Fibroblast of skin of back (primary cell): ENCODE data around the gene SLC25A26.

ENCODE experiments used
- DNase-seq: peaks from one replicate; pipeline ENCODE4 v3.0.0-alpha.2; 2013

Gene SLC25A26

DNA sequence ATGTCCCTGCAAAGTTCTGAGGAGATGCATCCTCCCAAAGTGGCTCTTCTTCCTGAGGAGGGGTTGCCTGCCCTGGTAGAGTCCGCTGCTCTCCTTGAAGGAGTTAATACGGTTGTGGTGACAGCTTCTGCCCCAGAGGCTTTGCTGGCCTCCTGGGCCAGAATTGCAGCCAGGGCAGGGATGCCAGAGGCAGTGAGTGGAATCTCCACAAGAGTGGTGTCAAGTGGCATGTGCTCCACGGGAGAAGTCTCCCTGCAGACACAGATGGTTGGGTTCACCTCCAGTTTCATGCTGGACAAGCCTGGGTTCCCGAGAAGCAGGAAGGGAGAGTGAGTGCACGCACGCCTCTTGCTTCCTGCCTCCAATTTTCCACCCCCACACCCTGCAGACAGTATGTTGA is 105.5 kb downstream of the SLC25A26 start:
- no peak for DNase-seq

DNA sequence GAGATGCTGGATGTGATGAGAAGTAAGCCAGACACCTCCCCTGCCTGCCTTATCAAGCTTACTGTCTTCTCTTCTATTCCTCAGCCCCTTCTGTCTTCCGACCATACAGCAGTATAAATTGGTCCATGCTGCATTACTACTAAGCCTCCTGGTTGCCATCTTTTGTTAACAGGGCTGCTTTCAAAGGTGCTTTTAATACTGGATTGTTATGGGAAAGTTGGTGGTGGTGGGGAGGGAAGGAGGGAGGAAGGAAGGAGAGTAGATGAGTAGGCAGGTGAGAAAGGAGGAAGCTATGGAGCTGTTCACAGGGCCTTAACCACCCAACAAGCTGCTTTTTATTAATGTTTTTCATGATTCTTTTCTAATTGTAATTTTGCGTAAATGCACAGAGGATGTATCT is 114.9 kb downstream of the SLC25A26 start:
- no peak for DNase-seq

DNA sequence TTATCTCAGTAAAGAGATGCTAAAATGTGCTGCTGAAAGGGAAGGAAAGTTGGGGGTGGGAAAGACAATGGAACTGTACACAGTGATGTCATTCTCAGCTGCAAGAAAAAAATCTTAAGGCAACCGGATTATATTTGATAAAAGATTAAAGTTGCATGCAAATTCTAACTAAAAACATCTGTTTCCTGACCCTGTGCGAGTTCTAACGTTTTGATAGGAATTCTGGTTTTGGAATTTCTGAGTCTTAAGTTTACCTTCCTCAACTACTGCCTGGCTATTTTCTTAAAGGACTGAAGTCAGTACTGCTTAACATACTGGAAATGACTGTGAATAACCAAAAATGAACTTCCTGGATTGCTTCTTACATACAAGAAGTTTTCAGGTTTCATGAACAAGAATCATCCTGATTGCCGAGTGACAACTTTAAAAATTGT is 115.5 kb downstream of the SLC25A26 start:
- DNase-seq = peak; percentile 75

DNA sequence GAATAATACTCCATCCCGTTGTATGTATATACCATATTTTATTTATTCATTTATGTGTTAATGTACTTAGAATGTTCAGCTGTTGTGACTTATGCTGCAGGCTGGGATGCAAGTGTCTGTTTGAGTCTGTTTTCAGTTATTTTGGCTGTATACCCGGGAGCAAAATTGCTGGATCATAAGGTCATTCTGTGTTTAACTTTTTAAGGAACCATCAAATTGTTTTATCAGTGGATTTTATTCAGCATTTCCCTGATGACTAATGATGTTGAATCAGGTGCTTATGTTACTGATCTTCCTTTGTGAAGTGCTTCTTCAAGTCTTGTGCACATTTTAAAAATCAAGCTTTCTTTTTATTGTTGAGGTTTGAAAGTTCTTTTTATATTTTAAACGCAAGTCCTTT is 118.1 kb downstream of the SLC25A26 start:
- DNase-seq = peak; percentile 64

DNA sequence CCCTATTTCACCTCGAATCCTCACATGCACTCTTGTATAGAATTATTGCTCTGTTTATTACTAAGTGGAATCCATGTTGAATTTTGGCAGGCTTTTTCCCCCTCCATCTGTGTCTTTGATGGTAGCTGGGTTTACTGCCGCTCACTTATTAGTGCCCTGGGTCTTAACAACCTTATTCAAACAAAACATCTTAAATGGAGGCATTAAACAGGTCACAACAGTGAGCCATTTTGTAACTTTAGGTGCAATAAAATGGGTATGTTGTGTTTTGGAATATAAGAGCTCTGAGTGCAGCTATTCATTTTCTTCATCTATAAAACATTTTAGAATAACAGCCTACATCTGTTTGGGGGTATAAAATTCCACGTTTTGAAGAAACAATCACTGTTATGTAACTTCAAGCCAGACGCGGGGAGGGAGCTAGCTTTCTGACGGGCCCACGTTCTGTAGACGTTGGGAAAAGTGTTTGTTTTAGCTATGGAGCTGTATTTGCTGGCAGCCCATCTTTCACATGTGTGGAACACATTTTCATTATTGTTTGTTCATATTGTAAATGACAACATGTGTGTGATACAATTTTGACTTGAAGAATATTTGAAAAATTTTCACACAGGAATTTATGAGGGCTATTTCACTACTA is 122.0 kb downstream of the SLC25A26 start:
- no peak for DNase-seq

DNA sequence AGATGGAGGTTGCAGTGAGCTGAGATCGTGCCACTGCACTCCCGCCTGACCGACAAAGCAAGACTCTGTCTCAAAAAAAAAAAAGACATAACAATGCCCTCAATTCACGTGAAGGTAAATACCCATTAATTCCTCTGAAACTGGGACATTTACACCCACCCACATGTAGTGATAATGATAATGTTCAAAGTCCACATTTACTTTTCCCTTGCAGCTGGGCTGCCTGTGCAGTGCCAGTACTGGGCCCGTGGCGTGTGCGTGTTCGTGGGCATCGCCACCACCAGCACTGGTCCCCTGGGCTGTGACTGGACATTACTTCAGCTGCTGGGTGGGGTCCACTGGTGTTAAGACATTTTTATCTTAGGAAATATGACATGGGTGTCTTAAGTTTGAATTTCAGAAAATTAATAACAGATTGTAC is 123.6 kb downstream of the SLC25A26 start:
- no peak for DNase-seq

DNA sequence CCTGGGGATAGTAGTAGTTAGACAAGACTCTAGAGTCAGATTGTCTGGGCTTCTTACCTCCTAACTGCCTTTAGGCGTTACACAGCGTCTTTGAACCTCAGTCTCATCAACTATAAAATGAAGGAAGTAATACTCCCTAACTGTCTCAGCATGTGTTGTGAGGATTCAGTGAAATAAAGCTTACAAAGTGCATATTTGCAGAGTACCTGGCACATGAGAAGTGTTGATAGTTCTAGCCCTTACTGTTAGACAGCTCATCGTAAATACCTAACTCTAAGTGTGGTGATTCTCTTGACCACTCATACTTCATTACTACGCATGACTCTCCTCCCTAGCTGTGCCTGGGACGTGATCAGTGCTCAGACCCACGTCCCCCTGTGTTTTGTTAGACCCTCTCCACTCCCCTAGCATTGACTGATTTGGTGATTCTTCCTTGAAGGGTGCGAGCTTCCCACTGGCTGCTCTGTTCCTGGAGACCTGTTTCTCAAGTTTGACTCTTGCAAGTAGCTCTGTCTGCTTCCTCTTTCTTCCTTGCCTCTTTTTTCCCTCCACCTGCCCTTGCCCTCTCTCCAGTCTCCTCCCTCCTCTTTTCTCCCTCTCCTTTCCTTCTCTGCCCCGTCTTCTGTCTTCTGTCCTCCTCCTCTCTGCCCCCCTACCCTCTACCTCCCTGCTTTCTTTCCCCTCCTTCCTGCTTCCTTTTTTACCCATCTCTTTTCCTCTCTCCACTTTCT is 124.2 kb downstream of the SLC25A26 start:
- no peak for DNase-seq

DNA sequence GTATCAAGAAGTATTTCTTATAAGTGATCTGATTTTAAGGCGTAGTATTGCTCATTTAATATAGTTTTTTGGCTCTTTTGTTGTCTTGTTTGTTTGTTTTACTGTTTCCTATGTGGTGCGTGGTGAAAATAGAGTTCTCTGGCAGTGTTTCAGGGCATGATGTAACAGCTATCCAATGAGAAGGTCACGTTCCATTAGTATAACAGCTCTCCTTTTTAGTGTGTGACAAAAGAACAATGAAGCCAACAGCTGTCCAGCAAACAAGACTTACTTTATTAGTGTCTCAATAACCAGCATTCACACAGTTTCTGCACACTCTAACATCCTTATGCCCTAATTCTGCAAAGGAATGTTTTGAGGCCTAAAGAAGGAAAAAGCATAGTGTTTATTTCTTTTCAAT is 127.9 kb downstream of the SLC25A26 start:
- no peak for DNase-seq

DNA sequence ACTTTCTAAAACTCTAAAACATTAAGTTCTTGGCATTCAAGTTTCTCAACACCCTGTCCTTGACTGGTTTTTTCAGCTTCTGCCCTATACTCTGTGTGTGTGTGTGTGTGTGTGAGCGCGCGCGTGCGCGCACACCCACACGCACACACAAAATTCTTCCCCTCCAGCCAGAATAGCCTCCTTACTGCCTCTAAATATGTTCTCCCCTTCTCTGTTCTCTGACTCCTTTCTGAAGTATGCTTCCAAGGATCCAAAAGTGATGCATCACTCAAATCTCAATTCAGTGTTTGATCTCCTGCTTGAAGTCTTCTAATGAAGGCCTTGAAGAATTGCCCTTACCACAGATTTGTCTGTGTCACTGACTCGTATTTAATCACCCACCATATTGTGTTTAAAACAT is 129.8 kb downstream of the SLC25A26 start:
- peak; percentile 33 for DNase-seq

DNA sequence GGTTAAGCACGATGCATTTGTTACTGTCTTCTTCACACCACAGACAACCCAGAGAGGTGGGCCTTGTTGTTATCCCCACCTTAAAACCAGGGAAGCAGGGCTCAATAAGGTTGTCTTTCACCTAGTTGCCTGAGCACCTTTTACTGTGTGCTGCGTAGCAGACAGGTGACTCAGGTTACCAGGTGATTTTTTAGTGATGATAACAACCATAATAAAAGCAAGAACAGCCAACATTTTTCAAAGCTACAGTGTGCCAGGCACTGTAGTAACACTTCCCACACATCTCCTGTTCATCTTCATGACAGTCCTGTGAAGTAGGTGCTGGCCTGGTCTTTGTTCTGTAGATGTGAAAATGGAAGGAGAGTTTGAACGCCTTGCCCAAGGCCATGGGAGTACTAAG is 132.2 kb downstream of the SLC25A26 start:
- DNase-seq = no peak

DNA sequence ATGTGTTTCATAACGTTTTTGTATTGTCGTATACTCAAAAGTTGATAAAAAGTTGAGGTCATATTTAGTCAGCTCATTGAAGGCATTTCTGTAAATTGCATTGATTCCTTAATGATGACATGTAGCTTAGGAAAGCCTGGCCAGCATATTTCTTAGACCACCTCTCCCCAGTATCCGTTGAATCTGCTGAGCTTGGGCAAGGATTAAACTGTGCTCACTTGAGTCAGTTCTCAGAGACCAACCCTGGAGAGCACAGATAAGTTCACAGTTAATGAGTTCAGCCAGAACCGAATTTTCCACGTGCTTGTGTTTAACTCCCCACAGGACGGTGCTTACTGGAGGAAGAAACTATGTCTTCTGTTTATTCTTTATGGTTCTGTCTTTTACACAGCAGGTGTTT is 132.7 kb downstream of the SLC25A26 start:
- DNase-seq = peak; percentile 87

DNA sequence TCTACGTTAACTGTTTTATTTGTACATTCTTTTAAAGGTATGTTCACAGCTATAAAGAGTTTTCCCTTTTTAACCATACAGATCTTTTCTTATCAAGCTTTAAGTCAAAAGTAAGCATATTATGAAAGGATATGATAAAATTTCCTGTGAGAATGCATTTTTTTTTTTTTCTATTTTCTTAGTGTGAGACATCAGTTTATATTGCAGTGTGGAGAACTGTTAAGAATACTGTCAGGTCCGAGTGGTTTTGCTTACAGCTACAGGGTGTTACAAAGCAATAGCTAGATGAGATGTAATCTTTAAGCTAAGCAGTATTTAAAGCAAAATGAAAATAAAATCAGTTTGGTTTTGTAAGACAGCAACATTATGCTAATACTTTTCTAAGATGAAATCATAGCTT is 133.2 kb downstream of the SLC25A26 start:
- peak; percentile 24 for DNase-seq

DNA sequence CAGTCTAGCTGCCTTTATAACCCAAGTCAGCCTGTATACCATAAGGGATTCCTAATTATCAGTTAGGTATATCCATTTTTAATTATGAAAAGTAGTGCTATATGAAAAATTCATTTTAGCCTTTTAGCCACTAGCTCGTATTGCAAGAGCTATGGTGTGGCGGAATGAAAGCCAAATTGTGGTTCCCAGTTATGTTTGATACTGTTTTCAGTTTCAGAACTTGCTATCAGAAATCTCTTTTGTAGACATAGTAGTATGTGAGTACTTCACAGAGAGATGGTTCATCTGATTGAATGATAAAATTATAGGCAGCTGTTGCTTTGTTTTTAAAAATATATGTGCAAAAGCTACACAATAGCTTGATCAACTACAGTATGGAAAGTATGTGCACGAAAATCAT is 134.6 kb downstream of the SLC25A26 start:
- no peak for DNase-seq

DNA sequence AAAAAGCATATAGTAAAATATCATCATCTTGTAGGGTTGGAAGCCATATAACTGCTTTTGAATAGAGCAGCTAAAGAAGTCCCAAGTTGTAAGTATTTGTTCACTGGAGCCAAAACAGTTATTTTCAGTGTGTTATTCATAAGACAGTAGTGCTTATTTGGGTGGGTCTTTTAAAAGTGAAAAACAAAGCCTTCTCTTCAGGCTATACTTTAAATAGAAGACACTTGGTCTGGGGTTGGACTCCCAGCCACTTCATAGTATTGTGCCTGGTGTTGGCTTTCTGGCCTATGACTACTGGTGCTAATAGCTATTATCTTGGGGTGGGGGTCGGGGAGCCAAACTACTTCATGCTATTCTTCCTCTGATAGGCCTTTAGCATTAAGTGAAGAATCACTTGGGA is 135.2 kb downstream of the SLC25A26 start:
- DNase-seq = no peak

DNA sequence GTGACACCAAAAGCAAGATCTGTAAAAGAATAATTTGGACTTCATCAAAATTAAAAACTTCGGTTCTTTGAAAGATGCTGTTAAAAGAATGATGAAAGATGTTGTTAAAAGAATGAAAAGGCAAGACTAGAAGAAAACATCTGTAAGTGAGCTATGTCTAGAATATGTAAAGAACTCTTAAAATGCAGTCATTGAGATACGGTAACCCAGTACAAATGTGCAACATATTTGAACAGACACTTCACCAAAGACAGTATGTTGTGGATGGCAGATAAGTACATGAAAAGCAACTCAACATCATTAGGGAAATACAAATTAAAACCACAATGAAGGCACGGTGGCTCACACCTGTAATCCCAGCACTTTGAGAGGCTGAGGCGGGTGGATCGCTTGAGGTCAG is 140.6 kb downstream of the SLC25A26 start:
- DNase-seq = peak; percentile 48

DNA sequence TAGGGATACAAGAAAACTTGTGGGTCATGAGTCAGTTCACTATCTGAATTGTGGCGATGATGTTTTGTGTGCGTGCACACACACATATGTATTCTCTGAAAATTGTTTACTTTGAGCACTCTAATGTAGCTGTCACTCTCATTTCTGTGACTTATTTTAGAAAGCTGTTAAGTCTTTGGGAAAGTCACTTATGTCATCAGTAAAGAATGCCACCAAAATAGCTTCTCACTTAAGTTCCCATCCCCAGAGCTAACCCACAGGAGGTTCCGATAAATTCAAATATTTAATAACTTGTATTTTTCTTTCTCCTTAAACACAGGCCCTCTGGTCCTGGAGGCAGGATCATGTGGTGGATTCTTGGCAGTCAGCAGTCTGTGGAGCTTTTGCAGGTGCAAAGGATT is 141.7 kb downstream of the SLC25A26 start:
- DNase-seq = peak; percentile 95

DNA sequence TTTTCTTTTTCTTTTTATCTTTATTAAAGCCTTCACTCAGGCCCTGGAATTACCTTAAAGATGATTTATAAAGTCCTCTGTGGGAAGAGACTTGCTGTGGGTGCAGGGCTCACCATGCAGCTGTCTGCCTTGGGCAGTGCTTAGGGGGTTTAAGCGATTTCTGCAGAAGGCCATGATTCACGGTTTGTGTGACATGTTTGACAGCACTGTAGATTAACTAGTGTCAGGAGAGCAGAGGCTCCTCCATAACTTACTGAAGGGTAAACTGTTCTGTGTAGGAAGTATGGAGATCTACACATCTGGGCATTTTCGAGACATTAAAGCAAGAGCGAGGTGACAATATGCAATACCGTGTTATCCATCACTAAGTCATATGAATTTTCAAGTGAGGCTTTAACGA is 142.3 kb downstream of the SLC25A26 start:
- peak; percentile 41 for DNase-seq

DNA sequence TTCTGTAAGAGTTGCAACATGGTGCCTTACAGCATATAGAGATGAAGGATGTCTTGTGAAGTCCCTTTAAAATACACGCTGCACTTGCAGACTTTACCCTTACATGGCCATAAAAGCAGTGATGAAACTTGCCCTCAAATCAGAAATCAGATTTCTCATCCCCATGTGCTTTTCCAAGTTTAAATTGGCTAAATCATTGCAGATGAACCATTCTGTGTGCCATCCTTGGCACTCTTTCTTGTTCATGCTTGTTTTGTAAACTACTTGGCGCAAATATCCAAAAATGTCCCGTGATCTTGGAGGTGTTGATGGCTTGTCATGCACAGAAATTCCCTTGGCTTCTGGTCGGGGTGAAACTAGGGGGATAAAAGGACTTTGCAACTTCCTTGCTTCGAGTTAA is 144.3 kb downstream of the SLC25A26 start:
- no peak for DNase-seq

DNA sequence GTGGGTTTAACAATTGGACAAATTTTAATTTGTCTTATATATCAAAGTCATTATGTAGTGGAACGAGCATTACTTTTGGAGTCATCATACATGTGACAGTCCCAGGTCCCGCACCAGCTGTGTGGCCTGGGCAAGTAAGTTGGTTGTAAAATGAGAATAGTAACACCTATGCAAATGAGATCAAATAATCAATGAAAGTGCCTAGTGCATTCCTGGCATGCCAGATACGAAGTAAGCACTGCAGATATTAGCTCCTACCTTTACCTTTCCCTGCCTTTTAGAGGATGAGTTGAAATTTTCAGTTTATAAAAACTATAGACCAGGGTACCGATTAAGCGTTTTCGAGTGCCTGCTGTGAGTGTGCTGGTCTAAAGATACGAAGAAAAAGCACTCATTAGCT is 145.9 kb downstream of the SLC25A26 start:
- no peak for DNase-seq

DNA sequence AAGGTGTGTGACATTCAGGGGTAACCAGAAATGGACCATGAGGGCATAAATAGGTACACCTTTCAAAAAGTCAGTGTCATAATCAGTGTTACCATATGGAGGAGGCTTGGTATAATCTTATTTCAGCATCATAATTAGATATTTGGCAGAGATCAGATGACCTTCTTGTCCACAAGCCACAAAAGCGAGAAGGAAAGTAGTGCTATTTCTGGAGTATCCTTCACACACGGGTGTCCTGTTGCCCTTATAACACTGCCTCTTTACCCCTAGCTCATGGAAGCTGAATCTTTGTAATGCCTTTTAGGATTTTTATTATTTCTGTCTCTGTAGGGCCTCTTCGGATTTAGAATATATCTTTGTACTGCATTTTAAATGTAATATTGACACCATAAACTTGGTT is 147.2 kb downstream of the SLC25A26 start:
- no peak for DNase-seq

DNA sequence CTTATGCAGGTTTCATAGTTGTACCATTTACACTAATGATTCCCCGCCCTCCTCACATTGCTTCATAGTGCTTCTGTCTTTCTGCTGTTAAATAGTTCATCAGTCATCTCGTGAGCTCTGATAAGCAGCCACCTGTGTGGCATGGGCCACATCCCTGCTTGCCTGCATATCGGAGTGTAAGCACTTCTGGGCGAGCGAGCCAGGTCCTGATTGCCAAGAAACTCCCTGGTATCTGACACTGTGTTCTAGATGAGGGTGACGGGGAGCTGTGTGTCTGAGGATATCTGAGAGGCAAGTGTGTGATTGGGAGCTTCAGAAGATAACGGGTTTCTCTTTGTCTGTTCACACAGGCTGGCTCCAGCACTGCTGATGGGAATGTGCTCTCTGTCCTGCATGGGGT is 149.4 kb downstream of the SLC25A26 start:
- DNase-seq = no peak

DNA sequence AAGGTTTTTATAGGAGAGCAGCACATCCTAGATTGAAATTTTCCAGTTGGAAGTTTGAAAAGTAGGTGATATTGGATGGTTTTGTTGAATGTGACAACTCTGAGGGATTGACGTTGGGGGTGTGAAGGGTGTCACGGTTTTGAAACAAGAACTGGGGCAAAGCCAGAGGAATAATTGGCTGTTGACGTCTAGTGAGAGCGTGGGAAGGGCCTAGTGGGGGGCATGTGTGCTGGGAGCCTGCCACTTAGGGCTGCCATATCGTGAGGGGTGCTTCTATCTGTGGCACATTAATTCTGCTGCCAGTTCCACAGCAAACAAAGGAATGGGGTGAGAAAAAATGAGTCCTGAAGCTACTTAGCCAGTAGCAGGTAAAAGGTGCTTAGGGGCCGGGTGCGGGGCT is 150.6 kb downstream of the SLC25A26 start:
- no peak for DNase-seq

DNA sequence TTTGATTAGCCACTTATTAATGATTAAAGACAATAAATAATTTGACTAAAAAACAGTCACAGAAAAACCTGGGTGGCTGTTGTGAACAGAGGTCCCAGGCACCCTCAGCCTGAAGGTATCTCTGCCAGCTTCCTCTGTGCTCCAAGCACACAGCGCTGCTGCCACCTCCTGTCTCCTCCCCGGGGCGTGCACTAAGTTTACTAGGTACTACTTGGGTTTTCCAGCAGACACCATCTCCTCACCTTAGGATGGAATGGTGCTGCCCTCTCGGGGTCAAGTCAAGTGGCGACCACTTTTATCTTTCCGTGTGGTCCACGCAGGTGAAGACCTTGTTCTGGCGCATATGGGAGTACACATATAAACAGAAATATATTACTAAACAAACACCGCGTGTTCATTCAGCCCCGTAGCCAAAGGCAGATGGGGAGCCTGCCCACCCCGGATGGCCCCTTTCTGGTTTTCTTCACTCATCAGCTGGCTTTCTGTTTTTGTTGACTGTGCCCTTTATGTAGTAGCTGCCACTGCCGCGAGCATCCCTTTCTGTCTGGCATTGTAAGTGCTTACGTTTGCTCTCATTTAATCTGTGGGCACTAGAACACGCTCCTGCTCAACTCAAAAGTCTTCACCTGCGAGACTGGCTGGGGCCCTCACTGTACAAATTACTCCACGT is 152.0 kb downstream of the SLC25A26 start:
- peak; percentile 42 for DNase-seq

DNA sequence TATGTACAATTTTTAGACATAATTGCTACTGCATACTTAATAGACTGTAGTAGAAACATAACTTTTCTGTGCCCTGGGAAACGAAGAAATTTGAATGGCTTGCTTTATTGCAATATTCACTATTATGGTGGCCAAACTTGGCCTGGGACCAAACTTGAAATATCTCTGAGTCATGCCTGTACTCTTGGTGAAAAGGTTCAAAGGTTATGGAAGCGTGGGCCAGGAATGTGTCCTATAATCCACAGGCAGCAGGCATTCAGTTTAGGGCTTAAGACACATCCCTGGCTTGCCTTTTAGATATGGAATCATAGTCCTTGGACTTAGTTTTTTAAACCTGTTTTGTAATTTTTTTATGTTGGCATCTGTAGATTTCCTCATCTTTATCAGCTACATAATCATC is 155.8 kb downstream of the SLC25A26 start:
- peak; percentile 54 for DNase-seq
